ENCODE data around the gene TIAM1. TPM values are rescaled to one million over a fixed set of nuclear protein-coding genes. Genes with fewer than 3 reads are reported as not detected.

The TIAM1 gene
- total and polyA plus RNA-seq, 12 donors: 6.5 to 33.3 (median 15.9) TPM

GRCh38 chr21:31352836-31353235, 8.8 kb upstream of the TIAM1 start:
- Histone ChIP-seq H3K27ac (no peak overlapping the region), H3K9me3 (replicated peaks in 1 of 3) (no peaks in the 10 kb centered on the region), H3K4me3 (no peak overlapping the region), H3K27me3 (no peaks in the 10 kb centered on the region), H3K36me3 (replicated peaks in 1 of 2) (no peaks in the 10 kb centered on the region), H3K4me1 (replicated peaks in 1 of 2) (no peaks in the 10 kb centered on the region)
- TF ChIP-seq CTCF (IDR thresholded peaks at IDR 0.05): no peak
- TF ChIP-seq POLR2A (IDR thresholded peaks at IDR 0.05): no peak
- no peak for DNase-seq
- intact Hi-C loops (cut with DNase I): no loop called here
- 35 to 76% (median 69%) methylated on average over 2 of the region's 2 CpGs for WGBS, 4 donors

GRCh38 chr21:31351960-31352359, 7.9 kb upstream of the TIAM1 start:
- Histone ChIP-seq H3K4me1 (replicated peaks in 1 of 2) (no peaks in the 10 kb centered on the region), H3K4me3 (no peak overlapping the region), H3K9me3 (replicated peaks in 1 of 3) (no peaks in the 10 kb centered on the region), H3K27ac (no peak overlapping the region), H3K36me3 (replicated peaks in 1 of 2) (no peaks in the 10 kb centered on the region), H3K27me3 (no peaks in the 10 kb centered on the region)
- WGBS, 4 donors: 49 to 81% (median 62%) methylated on average over 3 of the region's 3 CpGs
- intact Hi-C loops (cut with DNase I): no loop called here
- no peak for DNase-seq
- TF ChIP-seq POLR2A (IDR thresholded peaks at IDR 0.05) (no peak), CTCF (IDR thresholded peaks at IDR 0.05) (no peak)

GRCh38 chr21:31351438-31351837, 7.4 kb upstream of the TIAM1 start:
- no peak for DNase-seq
- H3K27ac ChIP-seq: no peak overlapping the region
- WGBS, 4 donors: 65 to 81% (median 71%) methylated on average over 3 to 5 of the region's 5 CpGs
- no peaks in the 10 kb centered on the region for H3K27me3 ChIP-seq
- no peaks in the 10 kb centered on the region for H3K4me1 ChIP-seq (replicated peaks in 1 of 2)
- intact Hi-C loops (cut with DNase I): no loop called here
- TF ChIP-seq POLR2A (IDR thresholded peaks at IDR 0.05): no peak
- TF ChIP-seq CTCF (IDR thresholded peaks at IDR 0.05): no peak
- no peak overlapping the region for H3K4me3 ChIP-seq
- no peaks in the 10 kb centered on the region for H3K9me3 ChIP-seq (replicated peaks in 1 of 3)
- no peaks in the 10 kb centered on the region for H3K36me3 ChIP-seq (replicated peaks in 1 of 2)

GRCh38 chr21:31349208-31349607, 5.1 kb upstream of the TIAM1 start:
- Histone ChIP-seq H3K4me3 (no peak overlapping the region), H3K27ac (no peak overlapping the region), H3K36me3 (replicated peaks in 1 of 2) (no peaks in the 10 kb centered on the region), H3K27me3 (no peaks in the 10 kb centered on the region), H3K9me3 (replicated peaks in 1 of 3) (no peaks in the 10 kb centered on the region), H3K4me1 (replicated peaks in 1 of 2) (no peaks in the 10 kb centered on the region)
- TF ChIP-seq CTCF (IDR thresholded peaks at IDR 0.05) (no peak), POLR2A (IDR thresholded peaks at IDR 0.05) (no peak)
- WGBS, 4 donors: 48 to 56% (median 55%) methylated on average over 4 of the region's 4 CpGs
- DNase-seq: no peak
- intact Hi-C loops (cut with DNase I): no loop called here

All from adrenal gland (tissue), 12 donors.